Fibroblast of lung (primary cell): ENCODE measurements around the gene AADAT.

Source experiments
- CTCF ChIP-seq, 2 donors: IDR thresholded peaks in 1 of 2; conservative IDR thresholded peaks in 1 of 2; 1 replicate in 1 of 2; 2 replicates in 1 of 2; pipeline ENCODE4 v1.5.1; 2011 to 2012; ENCODE audit warnings: low read length in 2 of 2, control low read depth in 1 of 2, inconsistent platforms in 1 of 2, low read depth in 1 of 2, mild to moderate bottlenecking in 1 of 2
- EZH2 ChIP-seq: IDR thresholded peaks from 2 replicates; pipeline ENCODE4 v1.5.1; 2012; ENCODE audit warnings: low read length, control low read depth, mild to moderate bottlenecking; ENCODE audit errors: missing control alignments

- TF ChIP-seq CTCF (conservative IDR thresholded peaks at IDR 0.05 in 1 of 2, IDR thresholded peaks at IDR 0.05 in 1 of 2; ENCODE audit: low read depth in 1 of 2, low read length in 2 of 2) (no peak), EZH2 (no peak)
Observed at GRCh38 chr4:170068438-170069128, 21.2 kb downstream of the AADAT start.
